Natural killer cell treated with Interleukin-12 subunit alpha and Interleukin-12 subunit beta and Interleukin-15 and Interleukin-18, amount 100 ng/mL, for 72 hours (primary cell): Measurements from ENCODE around the gene RAP1GAP. TPM values are rescaled to one million over a fixed set of nuclear protein-coding genes. Genes with fewer than 3 reads are reported as not detected.
A peak's percentile ranks its signal among the peaks of the same experiment; 100 is the strongest.
"Not testable (repeated sequence)": the region's sequence is repeated elsewhere in the genome, so short reads cannot be mapped to it uniquely, and the experiment has no call there.

Experiments used
- ATAC-seq, 2 donors: fragments of 150-1000 bp; cut with Tn5 transposase in 1 of 2; sonication (Bioruptor Pico), chemical (Tn5 transposase) in 1 of 2; 2 replicates each; pipeline ENCODE4 v1.10.0; 2021
- DNase-seq: peaks from one replicate; pipeline ENCODE4 v3.0.0; 2022; ENCODE audit warnings: low spot score
- H3K27ac Mint-ChIP-seq, 2 donors: 1 replicate in 1 of 2; 2 replicates in 1 of 2; pipeline ENCODE4 v1.8.0; 2022; ENCODE audit warnings: mixed read lengths in 2 of 2, mild to moderate bottlenecking in 1 of 2, moderate library complexity in 1 of 2
- H3K27me3 Mint-ChIP-seq, 2 donors: 1 replicate in 1 of 2; 2 replicates in 1 of 2; pipeline ENCODE4 v1.8.0; 2022; ENCODE audit warnings: mixed read lengths in 2 of 2
- H3K36me3 Mint-ChIP-seq: one replicate; pipeline ENCODE4 v1.8.0; 2022; ENCODE audit warnings: mixed read lengths
- H3K4me1 Mint-ChIP-seq, 2 donors: 1 replicate in 1 of 2; 2 replicates in 1 of 2; pipeline ENCODE4 v1.8.0; 2022; ENCODE audit warnings: low read depth in 2 of 2, mixed read lengths in 2 of 2, mild to moderate bottlenecking in 1 of 2
- H3K4me3 Mint-ChIP-seq: one replicate; pipeline ENCODE4 v1.8.0; 2022; ENCODE audit warnings: mixed read lengths
- H3K9me3 Mint-ChIP-seq: 2 replicates; pipeline ENCODE4 v1.8.0; 2022; ENCODE audit warnings: mixed read lengths
- total RNA-seq, 2 donors: library from RNA; stranded (reverse); gene quantifications; one replicate each; pipeline ENCODE4 v1.2.3, GENCODE V29; 2022

The RAP1GAP gene
- total RNA-seq, 2 donors from 2014 or later: 0.19 TPM; not detected in 1

GRCh38 chr1:21567241-21568005 is 101.7 kb downstream of the RAP1GAP start:
- ATAC-seq: no peak
- Mint-ChIP-seq H3K27me3 (no peaks in the 10 kb centered on the region), H3K4me1 (no peaks in the 10 kb centered on the region), H3K4me3 (no peak overlapping the region), H3K27ac (no peak overlapping the region), H3K9me3 (no peaks in the 10 kb centered on the region), H3K36me3 (no peaks in the 10 kb centered on the region)
- peak; percentile 56 for DNase-seq

GRCh38 chr1:21566361-21566760 is 102.8 kb downstream of the RAP1GAP start:
- H3K4me1 Mint-ChIP-seq, H3K27ac Mint-ChIP-seq, ATAC-seq, H3K4me3 Mint-ChIP-seq, DNase-seq, H3K27me3 Mint-ChIP-seq, H3K9me3 Mint-ChIP-seq, H3K36me3 Mint-ChIP-seq: not testable (repeated sequence)

- DNase-seq (no peak), ATAC-seq (no peak)
- Mint-ChIP-seq H3K36me3 (no peaks in the 10 kb centered on the region), H3K27me3 (no peaks in the 10 kb centered on the region), H3K4me1 (no peaks in the 10 kb centered on the region), H3K9me3 (no peaks in the 10 kb centered on the region), H3K4me3 (no peak overlapping the region), H3K27ac (no peak overlapping the region)
These were observed 103.9 kb downstream of the RAP1GAP start for GRCh38 chr1:21565285-21565684.

- Mint-ChIP-seq H3K4me1 (no peaks in the 10 kb centered on the region), H3K27ac (no peak overlapping the region), H3K4me3 (no peak overlapping the region), H3K9me3 (no peaks in the 10 kb centered on the region), H3K36me3 (no peaks in the 10 kb centered on the region), H3K27me3 (peaks cover 0 to 3% of the 10 kb centered on the region in 2 donors)
- DNase-seq (no peak), ATAC-seq (no peak)
These were observed 104.5 kb downstream of the RAP1GAP start for GRCh38 chr1:21564521-21565095.

- H3K4me3 Mint-ChIP-seq: no peak overlapping the region
- no peaks in the 10 kb centered on the region for H3K9me3 Mint-ChIP-seq
- peaks cover 0 to 4% of the 10 kb centered on the region in 2 donors for H3K27me3 Mint-ChIP-seq
- no peaks in the 10 kb centered on the region for H3K36me3 Mint-ChIP-seq
- no peak for ATAC-seq
- DNase-seq: no peak
- no peak overlapping the region for H3K27ac Mint-ChIP-seq
- H3K4me1 Mint-ChIP-seq: no peaks in the 10 kb centered on the region
These were observed 105.2 kb downstream of the RAP1GAP start for GRCh38 chr1:21563971-21564370.

- ATAC-seq: peak in 1 of 2 donors; percentile 17
- DNase-seq: no peak
- Mint-ChIP-seq H3K36me3 (no peaks in the 10 kb centered on the region), H3K4me3 (no peak overlapping the region), H3K4me1 (no peaks in the 10 kb centered on the region), H3K9me3 (no peaks in the 10 kb centered on the region), H3K27me3 (peaks cover 0 to 4% of the 10 kb centered on the region in 2 donors), H3K27ac (no peak overlapping the region)
These were observed 106.3 kb downstream of the RAP1GAP start for GRCh38 chr1:21562896-21563295.

GRCh38 chr1:21560916-21561638 is 108.1 kb downstream of the RAP1GAP start:
- DNase-seq (no peak), ATAC-seq (peak in 1 of 2 donors; percentile 28)
- no peaks in the 10 kb centered on the region for H3K9me3 Mint-ChIP-seq
- H3K27ac Mint-ChIP-seq: no peak overlapping the region
- H3K36me3 Mint-ChIP-seq: no peaks in the 10 kb centered on the region
- no peaks in the 10 kb centered on the region for H3K4me1 Mint-ChIP-seq
- peaks cover 6 to 8% of the 10 kb centered on the region in 2 donors for H3K27me3 Mint-ChIP-seq
- no peak overlapping the region for H3K4me3 Mint-ChIP-seq

GRCh38 chr1:21559788-21560567 is 109.2 kb downstream of the RAP1GAP start:
- H3K4me1 Mint-ChIP-seq: no peaks in the 10 kb centered on the region
- ATAC-seq (no peak), DNase-seq (no peak)
- H3K9me3 Mint-ChIP-seq: no peaks in the 10 kb centered on the region
- no peaks in the 10 kb centered on the region for H3K36me3 Mint-ChIP-seq
- H3K27me3 Mint-ChIP-seq: peaks cover 8 to 9% of the 10 kb centered on the region in 2 donors
- H3K27ac Mint-ChIP-seq: no peak overlapping the region
- H3K4me3 Mint-ChIP-seq: no peak overlapping the region

- DNase-seq: no peak
- Mint-ChIP-seq H3K9me3 (no peaks in the 10 kb centered on the region), H3K4me3 (no peak overlapping the region), H3K4me1 (peaks cover 6 to 8% of the 10 kb centered on the region in 2 donors), H3K27ac (no peak overlapping the region), H3K27me3 (peaks cover 10 to 23% of the 10 kb centered on the region in 2 donors), H3K36me3 (no peaks in the 10 kb centered on the region)
- no peak for ATAC-seq
These were observed 115.8 kb downstream of the RAP1GAP start for GRCh38 chr1:21553116-21553926.

- Mint-ChIP-seq H3K4me1 (peaks cover 6 to 8% of the 10 kb centered on the region in 2 donors), H3K4me3 (no peak overlapping the region), H3K27ac (no peak overlapping the region), H3K36me3 (no peaks in the 10 kb centered on the region), H3K27me3 (peaks cover 10 to 23% of the 10 kb centered on the region in 2 donors), H3K9me3 (no peaks in the 10 kb centered on the region)
- ATAC-seq: no peak
- no peak for DNase-seq
These were observed 116.4 kb downstream of the RAP1GAP start for GRCh38 chr1:21552715-21553114.

GRCh38 chr1:21550866-21551475 is 118.2 kb downstream of the RAP1GAP start:
- Mint-ChIP-seq H3K27me3 (peaks cover 6 to 17% of the 10 kb centered on the region in 2 donors), H3K9me3 (no peaks in the 10 kb centered on the region), H3K36me3 (no peaks in the 10 kb centered on the region), H3K27ac (no peak overlapping the region), H3K4me3 (no peak overlapping the region), H3K4me1 (peaks cover 6 to 8% of the 10 kb centered on the region in 2 donors)
- no peak for ATAC-seq
- no peak for DNase-seq

GRCh38 chr1:21550097-21550496 is 119.1 kb downstream of the RAP1GAP start:
- H3K27ac Mint-ChIP-seq: no peak overlapping the region
- no peak for DNase-seq
- no peak for ATAC-seq

More at GRCh38 chr1:21550097-21550496, 119.1 kb downstream of the RAP1GAP start:
- Mint-ChIP-seq H3K9me3 (no peaks in the 10 kb centered on the region), H3K4me3 (no peak overlapping the region), H3K36me3 (no peaks in the 10 kb centered on the region), H3K27me3 (peaks cover 6 to 16% of the 10 kb centered on the region in 2 donors), H3K4me1 (peaks cover 6 to 8% of the 10 kb centered on the region in 2 donors)
